ENCODE data around the gene FATE1.

GRCh38 chrX:151726751-151727150 lies 10.9 kb downstream of the FATE1 start:
- TF ChIP-seq POLR2AphosphoS5 (IDR thresholded peaks at IDR 0.05; ENCODE audit: low read depth, low read length): no peak
- no peak for TF ChIP-seq POLR2A (IDR thresholded peaks at IDR 0.05; ENCODE audit: low read depth, low read length)
